ENCODE measurements around the gene RBM39.
"Not testable (repeated sequence)": the region's sequence is repeated elsewhere in the genome, so short reads cannot be mapped to it uniquely, and the experiment has no call there.

The RBM39 gene

DNA sequence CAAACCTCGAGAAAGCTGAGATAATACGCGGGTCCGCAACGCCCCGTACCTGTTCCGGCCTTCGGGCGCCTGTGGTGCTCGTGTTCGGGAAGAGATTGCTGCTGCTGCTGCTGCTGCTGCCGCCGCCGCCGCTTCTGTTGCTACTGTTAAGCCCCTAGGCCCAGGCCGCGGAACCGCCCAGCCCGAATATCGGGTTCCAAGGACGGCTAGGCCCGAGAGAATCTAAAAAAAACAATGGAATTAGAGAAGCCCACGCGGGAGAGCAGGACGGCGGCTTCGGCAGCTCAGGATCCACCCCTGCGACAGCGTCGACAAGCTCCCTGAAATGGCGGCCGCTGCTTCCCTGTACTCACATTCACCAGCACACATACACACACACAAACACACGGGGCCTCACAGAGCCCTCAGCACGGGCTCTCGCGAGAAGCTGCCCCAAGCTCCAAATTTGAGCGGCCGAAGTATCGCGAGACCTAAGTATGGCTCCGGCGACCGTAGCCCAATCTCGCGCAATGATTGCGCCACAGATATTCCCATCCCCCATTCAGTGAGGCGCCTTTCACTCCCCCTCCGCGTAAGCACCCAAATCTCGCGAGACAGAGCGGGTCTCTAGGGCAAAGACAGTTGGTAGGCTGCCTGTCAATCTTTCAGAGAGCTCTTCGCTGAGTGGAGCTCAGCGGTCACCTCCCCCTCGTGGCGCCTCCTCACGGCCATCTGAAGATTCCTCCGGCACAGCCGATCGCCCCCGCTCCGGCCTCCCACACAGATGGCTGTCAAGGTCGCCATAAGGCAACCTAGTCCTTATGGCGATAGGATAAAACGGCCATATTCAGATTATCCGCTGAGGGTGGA is at the start of gene RBM39:
Gene RBM39 (minus strand): TSS at position 369 of the 849 bp plus-strand sequence. CDS start 1,386 bp downstream, outside the sequence.
- peak; percentile 97 to 100 (median 99) for DNase-seq
- intact Hi-C loops (cut with DNase I), result loop anchor here (2.0 to 10.0 kb wide), 2 partner anchors 27 to 143 kb away; no protein-coding TSS in a partner anchor

DNA sequence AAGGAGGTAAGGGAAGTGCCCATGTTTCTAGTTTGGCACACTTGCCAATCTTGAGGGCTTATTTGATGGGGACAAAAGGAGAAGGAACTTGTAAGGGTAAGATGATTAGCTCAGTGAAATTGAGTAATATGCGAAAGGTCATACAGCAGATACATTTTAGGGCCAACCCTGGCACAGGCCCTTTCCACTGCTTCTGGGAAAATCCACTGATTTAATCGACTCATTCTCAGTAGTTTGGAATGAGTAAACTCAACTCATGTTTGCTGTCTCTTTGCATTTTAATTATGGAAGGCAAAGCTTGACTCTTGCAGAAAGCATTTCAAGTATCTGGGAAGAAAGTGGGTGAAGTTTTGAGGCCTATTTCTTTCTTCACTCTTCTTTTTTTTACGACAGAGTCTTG is 49.8 kb upstream of the RBM39 start:
- no peak for DNase-seq
- intact Hi-C loops (cut with DNase I), result no loop called here

DNA sequence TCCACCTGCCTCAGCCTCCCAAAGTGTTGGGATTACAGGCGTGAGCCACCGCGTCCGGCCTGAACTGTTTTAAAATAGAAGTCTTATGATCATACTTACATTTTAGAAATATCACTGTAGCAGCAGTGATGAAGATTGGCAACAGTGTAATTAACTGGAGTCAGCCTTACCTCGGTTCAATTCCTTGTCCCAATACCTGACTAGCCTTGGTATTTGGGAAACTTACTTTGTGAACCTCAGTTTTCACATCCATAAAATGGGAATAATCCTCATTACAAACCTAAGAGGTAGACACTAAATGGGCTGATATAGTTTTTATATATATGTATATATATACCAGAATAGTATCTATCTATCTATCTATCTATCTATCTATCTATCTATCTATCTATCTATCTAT is 49.0 kb upstream of the RBM39 start:
- DNase-seq, result no peak
- intact Hi-C loops (cut with DNase I), result no loop called here

DNA sequence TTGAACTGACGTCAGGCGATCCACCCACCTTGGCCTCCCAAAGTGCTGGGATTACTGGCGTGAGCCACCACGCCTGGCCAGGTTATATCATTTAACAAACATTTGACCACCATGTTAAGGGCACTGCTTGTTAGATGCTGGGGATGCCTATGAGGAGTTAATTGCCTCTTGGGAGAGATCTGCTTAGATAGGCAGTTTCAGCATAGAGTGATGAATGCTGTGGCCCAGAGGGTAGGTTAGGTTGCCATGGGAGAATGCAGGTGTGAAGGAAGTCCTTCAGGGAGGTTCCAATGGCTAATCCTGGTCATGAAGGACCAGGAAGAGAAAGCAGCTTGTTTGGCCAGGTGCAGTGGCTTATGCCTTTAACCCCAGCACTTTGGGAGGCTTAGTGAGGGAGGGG is 46.7 kb upstream of the RBM39 start:
- DNase-seq, result no peak
- intact Hi-C loops (cut with DNase I), result no loop called here

DNA sequence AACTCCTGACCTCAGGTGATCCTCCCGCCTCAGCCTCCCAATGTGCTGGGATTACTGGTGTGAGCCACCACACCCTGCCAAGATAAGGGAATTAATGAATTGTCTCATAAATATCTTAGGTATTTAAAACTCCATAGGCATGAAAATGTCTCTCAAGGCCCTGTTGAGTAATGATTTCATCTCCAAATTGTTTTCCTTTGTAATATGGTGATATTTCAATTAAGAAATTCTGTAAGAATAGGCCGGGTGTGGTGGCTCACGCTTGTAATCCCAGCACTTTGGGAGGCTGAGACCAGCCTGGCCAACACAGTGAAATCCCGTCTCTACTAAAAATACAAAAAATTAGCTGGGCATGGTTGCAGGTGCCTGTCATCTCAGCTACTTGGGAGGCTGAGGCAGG is 43.5 kb upstream of the RBM39 start:
- DNase-seq; intact Hi-C loops (cut with DNase I): not testable (repeated sequence)

DNA sequence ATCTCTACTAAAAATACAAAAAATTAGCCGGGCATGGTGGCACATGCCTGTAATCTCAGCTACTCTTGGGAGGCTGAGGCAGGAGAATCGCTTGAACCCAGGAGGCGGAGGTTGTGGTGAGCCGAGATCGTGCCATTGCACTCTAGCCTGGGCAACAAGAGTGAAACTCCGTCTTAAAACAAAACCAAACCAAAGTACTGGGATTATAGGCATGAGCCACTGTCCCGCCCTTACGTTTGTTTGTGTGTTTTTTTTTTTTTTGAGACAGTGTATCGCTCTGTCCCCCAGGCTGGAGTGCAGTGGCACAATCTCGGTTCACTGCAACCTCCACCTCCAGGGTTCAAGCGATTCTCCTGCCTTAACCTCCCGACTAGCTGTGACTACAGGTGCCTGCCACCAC is 41.8 kb upstream of the RBM39 start:
- DNase-seq; intact Hi-C loops (cut with DNase I): not testable (repeated sequence)

DNA sequence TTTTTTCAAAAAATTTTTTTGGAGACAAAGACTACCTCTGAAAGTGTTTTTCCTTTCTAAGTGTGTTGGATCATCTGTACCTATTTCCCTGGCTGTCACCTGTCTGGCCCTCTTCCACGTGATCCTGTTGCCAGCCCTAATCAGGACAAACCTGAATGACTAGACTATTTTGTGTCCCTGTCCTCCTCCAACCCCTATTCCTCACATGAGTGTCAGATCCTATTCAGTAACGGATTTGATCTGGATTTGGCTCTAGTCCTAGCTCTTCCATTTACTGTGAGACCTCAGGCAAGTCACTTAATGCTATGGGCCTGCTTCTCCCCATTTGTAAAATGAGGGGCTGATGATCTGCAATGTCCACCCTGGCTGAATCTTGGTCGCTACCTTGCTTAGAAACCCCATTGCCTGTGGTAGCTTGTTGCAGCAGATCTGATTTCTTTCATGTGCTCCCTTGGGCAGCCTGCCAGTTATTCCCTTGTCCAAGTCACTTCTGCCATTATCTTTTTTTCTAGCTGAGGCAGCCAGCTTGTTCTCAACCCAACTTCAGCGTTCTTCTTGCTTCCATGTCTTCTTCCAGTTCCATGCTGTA is 34.5 kb upstream of the RBM39 start:
- peak in 3 of 10 donors; percentile 11 to 35 (median 13) for DNase-seq
- intact Hi-C loops (cut with DNase I), result no loop called here

DNA sequence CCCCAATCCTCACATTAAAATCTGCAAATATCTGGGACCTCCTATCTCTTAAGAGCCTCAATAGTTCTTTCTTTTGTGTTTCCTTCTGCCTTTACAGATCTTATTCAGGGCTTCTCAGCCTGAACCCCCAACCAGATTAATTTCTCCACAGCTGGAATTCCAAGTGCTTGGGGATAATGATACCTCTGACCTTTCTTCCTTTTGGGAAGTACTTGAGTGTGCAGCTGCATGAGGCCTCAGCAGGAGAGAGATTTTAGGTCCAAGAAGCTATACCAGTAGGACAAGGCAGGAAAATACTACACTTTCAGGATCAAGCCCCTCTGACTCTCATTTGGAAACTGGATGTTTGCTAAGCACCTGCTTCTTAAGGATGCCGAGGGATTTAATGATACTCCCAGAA is 32.3 kb upstream of the RBM39 start:
- intact Hi-C loops (cut with DNase I), result no loop called here
- no peak for DNase-seq

DNA sequence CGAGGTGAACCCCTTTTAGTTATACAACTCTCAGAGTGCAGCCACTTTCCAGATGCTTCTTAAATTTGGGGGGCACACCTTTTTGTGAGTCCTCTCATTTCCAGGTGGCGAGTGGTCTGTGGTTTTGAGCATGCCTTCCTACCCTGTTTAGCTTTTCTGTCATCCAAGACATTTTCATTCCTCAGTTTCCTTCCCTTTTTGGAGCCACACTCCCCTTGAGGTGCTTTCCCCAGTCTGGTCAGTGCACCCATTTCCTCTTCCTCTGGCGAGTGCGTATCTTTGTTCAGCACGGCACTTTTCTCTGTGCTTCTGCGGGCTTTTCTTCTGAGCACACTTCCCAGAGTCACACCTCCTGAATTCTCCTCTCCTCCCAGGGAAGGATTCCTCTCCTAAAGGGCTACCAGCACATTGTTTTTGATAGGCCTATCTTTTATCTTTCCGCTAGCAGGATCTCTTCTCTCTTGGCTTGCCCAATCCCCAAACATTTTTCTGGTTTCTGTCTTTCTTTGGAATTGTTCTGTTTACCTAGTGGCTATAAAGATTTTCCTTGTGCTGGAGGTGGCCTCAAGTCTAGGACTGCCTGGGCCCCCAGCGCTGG is 31.2 kb upstream of the RBM39 start:
- DNase-seq, result peak in 1 of 10 donors; percentile 19
- intact Hi-C loops (cut with DNase I), result no loop called here

DNA sequence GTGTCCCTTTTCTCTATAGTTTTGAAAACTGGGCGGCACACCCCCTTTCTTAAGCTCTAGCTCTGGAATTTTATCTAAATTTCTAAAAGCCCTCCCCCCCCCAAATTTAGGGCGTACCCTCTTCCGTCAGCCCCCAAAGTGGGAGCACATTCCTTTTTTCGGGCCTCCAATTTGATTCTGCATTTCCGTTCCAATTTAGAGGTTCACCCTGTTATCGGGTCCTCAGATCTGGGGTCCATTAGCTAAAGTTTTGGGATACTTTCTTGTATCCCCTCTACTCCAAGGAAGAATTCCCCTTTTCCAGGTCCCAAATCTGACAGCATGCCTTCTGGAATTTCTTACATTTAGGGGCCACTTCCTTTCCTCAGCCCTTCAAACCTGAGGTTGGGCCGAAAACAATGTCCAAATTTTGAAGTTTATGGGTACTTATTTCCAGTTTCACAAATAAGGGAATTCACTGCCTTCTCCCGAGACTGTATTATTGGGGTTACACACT is 30.6 kb upstream of the RBM39 start:
- intact Hi-C loops (cut with DNase I), result no loop called here
- no peak for DNase-seq

DNA sequence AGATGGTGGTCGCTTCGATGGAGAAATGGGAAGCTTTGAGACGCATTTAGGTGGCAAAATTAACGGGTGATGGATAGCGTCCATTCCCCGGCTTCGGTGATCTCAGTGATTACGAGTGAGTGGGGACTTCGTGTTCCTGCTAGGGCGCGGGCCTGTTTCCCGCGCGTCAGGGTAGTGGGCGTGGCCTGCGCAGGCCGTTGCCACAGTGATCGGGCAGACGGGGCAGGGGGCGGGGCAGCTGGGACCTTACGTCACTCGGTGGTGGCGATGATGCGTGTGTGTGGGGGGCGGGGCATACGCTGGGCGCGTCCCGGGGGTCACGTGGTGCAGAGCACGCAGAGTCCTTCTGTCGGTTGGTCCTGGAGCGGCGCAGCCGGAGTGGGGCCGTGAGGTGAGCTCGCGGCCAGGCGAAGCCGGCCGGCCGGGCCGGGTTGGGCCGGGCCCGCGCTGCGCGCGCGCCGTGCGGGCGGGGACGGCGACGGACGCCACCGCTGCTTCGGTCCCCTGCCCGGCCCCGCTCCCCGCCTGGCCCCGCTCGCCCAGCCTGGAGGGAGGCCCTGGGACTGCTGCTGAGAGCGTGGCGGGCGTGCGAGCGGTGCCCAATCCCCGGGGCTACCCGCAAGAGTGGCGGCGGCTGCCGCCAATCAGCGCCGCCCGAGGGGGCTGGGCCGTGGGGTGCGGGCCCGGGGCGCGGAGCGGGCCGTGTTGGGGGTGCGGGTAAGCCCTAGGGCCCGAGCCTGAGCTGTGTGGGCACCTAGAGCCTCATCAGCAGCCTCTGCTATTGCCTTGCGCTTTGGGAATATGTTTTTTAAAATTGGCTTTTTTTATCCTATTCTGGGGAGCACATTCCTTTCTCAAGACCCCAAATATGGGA is 29.9 kb upstream of the RBM39 start, which contains the start of gene PHF20:
Gene PHF20 (plus strand): TSS at position 327 of the 874 bp plus-strand sequence. CDS start 29,508 bp downstream, outside the sequence.
- DNase-seq, result peak; percentile 98 to 100 (median 99)
- intact Hi-C loops (cut with DNase I), result no loop called here

DNA sequence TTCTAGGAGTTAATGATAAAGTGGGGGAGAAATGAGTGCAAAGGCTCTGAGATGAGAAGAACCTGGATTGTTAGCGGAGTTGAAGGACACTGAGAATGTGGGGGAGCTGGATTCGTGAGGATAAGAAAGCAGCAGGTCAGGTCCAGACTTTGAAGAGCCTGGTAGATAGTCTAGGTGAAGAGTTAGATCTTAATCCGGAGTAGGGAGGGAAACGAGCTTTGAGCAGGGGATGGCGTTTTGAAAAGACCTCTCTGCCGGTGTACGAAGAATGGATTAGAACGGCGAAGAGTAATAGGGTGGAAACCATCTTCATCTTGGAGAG is 29.3 kb upstream of the RBM39 start:
- DNase-seq, result no peak
- intact Hi-C loops (cut with DNase I), result no loop called here

DNA sequence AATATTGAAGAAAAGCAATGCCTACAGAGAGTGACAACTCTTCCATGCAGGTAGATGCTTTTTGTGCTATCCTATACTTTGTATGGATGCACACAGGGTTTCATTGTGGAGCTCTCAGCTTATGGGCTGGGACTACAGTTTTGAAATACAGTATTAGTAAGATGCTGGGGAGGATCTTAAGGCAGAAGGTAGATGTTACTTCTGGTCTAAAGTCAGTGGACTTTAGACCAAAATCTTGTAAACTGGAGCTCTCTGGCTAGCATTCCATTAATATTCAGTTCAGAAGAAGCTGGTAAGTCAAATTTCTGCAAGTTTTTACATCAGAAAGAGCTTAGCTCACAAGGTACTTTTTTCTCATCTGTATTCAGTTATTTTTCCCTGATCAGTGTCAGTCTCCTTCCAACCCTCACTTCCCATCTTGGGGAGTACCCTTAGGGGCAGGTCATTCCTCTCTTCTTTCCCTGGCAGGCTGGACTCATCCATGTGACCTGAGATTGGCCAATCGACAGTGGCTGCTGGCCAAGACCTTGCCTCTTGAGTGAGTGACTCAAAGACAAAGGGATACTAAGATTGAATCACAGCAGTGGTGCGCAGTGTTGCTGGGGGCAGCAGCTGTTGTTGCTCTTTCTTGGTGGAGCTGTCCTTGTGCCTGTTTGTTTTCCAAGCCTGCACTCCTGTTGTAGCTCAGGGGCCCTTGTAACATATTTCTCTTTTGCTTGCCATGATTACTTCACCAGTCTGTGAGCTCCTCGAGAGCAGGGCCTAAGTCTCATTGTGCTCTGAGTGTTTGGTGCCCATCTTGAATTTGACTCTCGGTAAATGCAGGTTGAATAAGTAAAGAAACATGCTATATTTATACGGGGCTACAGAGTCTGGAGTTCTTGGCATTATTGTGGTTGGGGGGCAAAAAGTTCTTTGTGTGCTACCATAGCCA is 26.9 kb upstream of the RBM39 start:
- DNase-seq, result peak; percentile 42 to 95 (median 76)
- intact Hi-C loops (cut with DNase I), result loop anchor here (2.0 kb wide), 1 partner anchor 26 kb away; the partner anchor contains the start of gene RBM39

DNA sequence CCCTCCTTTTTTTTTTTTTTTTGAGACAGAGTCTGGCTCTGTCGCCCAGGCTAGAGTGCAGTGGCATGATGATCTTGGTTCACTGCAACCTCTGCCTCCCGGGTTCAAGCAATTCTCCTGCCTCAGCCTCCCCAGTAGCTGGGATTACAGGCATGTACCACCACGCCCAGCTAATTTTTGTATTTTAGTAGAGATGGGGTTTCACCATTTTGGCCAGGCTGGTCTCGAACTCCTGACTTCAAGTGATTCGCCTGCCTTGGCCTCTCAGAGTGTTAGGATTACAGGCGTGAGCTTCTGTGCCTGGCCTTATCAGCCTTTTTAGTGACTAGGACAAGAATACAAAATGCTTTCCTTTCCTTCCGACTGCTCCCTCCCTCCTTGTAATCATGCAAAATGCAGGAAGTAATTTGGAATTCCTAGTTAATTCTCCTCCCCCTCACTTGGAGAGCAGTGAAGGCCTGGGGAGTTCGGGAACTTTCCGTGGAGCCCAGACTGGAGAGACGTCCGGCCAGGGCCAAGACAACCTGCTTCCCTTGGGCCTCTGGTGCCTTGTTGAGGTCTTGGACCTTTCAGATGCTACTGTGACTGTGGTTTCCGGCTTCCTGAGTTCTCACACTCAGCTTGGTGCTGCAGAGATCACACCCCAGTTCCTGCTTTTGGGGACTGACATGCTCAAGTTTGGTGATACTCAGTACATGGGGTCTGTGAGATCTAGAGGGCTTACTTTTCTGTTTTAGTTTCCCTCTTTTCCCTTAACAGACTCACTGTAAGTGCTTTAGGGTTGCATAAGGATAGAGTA is 25.8 kb upstream of the RBM39 start:
- peak in 5 of 10 donors; percentile 9 to 28 (median 24) for DNase-seq
- intact Hi-C loops (cut with DNase I), result loop anchor here (2.0 kb wide), 1 partner anchor 25 kb away; the partner anchor contains the start of gene RBM39

DNA sequence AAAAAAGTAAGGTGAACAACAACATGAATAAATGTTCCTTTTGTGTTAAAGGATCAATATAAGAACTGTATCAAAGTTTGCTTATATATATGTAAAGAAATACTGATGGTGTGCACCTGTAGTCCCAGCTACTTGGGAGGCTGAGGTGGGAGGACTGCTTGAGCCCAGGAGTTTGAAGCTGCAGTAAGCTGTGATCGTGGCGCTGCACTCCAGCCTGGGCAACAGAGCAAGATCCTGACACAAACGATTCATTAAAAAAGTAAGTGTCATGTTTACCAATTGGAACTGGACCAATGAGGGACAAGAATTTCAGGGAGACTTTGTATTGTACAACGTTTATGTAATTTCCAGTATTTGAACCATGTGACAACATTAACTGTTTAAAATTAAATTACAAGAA is 24.8 kb upstream of the RBM39 start:
- intact Hi-C loops (cut with DNase I), result no loop called here

DNA sequence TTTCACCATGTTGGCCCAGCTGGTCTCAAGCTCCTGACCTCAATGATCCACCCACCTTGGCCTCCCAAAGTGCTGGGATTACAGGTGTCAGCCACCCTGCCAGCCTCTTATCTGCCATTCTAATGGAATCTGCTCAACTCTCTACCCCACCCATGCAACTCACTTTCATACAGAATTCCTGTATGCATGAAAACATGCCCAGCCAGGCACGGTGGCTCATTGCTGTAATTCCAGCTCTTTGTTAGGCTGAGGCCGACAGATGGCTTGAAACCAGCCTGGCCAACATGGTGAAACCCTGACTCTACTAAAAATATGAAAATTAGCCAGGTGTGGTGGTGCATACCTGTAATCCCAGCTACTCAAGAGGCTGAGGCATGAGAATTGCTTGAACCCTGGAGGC is 22.9 kb upstream of the RBM39 start:
- intact Hi-C loops (cut with DNase I); DNase-seq: not testable (repeated sequence)

More for the DNA sequence above, 24.8 kb upstream of the RBM39 start:
- DNase-seq, result no peak

DNA sequence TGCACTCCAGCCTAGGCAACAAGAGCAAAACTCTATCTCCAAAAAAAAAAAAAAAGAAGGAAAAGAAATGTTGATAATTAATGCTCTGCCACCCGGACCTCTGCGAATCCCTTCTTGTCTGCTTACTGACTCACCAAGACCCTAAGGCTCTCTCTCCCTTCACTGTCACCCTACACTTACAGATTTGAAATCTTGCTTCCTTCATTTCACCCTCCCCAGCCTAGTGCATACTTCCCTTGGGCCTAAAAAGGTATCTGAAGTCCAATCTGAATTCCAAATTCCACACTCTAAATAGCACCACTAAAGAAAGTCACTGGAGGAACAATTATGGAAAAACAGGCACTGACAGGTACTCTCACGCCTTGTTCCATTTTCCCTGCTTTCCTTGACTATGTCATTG is 20.4 kb upstream of the RBM39 start:
- no peak for DNase-seq
- intact Hi-C loops (cut with DNase I), result no loop called here

DNA sequence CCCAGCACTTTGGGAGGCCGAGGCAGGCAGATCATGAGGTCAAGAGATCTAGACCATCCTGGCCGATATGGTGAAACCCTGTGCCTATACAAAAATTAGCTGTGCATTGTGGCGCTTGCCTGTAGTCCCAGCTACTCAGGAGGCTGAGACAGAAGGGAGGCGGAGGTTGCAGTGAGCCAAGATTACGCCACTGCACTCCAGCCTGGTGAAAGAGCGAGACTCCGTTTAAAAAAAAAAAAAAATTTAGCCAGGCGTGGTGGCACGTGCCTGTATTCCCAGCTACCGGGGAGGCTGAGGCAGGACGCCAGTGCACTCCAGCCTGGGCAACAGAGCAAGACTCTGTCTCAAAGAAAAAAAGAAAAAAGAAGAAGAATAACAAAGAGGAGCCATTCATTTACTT is 19.5 kb upstream of the RBM39 start:
- DNase-seq; intact Hi-C loops (cut with DNase I): not testable (repeated sequence)
